Measurements from ENCODE around the gene SPSB2.

GRCh38 chr12:6840761-6841515 lies 32.2 kb downstream of the SPSB2 start, which contains the start of gene GNB3:
- TF ChIP-seq EZH2 (IDR thresholded peaks at IDR 0.05; ENCODE audit: low read length, unreplicated experiment) (no peak), CTCF (conservative IDR thresholded peaks at IDR 0.05; ENCODE audit: low read depth, low read length) (no peak)

Measured in PC-3 (cell line).